Neural cell (in vitro differentiated cells): ENCODE data around the gene SPTB. TPM values are rescaled to one million over a fixed set of nuclear protein-coding genes. Genes with fewer than 3 reads are reported as not detected.

Experiments
- H2AFZ ChIP-seq: fragments of 200-600, 300-800 bp; sonication (generic), shearing (Covaris generic); 2 replicates; pipeline ENCODE4 v1.6.0; 2014; ENCODE audit warnings: low read depth, mild to moderate bottlenecking, antibody characterized with exemption, low read length, moderate library complexity
- H3F3A ChIP-seq: fragments of 200-600 bp; shearing (Covaris generic); 2 replicates; pipeline ENCODE4 v1.6.1; 2016; ENCODE audit warnings: mild to moderate bottlenecking, moderate library complexity, mixed read lengths, antibody characterized with exemption, low read length; ENCODE audit not compliant: insufficient read depth, poor library complexity, severe bottlenecking
- H3K27ac ChIP-seq: fragments of 200-600, 300-800 bp; sonication (generic), shearing (Covaris generic); 2 replicates; pipeline ENCODE4 v1.5.1; 2014; ENCODE audit warnings: mild to moderate bottlenecking, low read length, moderate library complexity
- H3K27me3 ChIP-seq: fragments of 300-800, 200-600 bp; sonication (generic), shearing (Covaris generic); 2 replicates; pipeline ENCODE4 v1.6.0; 2014; ENCODE audit warnings: mild to moderate bottlenecking, low read depth, low read length, moderate library complexity; ENCODE audit not compliant: insufficient read depth
- H3K36me3 ChIP-seq: fragments of 300-800, 200-600 bp; sonication (generic), shearing (Covaris generic); 2 replicates; pipeline ENCODE4 v1.5.1; 2014; ENCODE audit warnings: mild to moderate bottlenecking, antibody characterized with exemption, low read length, moderate library complexity; ENCODE audit not compliant: insufficient read depth
- H3K4me2 ChIP-seq: fragments of 300-800, 200-600 bp; sonication (generic), shearing (Covaris generic); 2 replicates; pipeline ENCODE4 v1.6.0; 2014; ENCODE audit warnings: mild to moderate bottlenecking, low read length
- H3K4me3 ChIP-seq: fragments of 300-800, 200-600 bp; sonication (generic), shearing (Covaris generic); 2 replicates; pipeline ENCODE4 v1.5.1; 2014; ENCODE audit warnings: mild to moderate bottlenecking, low read length, moderate library complexity
- H3K79me2 ChIP-seq: fragments of 200-600 bp; shearing (Covaris generic); replicated peaks from 2 replicates; pipeline ENCODE4 v1.6.0; 2014; ENCODE audit warnings: mild to moderate bottlenecking, low read length, moderate library complexity; ENCODE audit not compliant: insufficient read depth
- H3K9ac ChIP-seq: fragments of 300-800, 200-600 bp; sonication (generic), shearing (Covaris generic); 2 replicates; pipeline ENCODE4 v1.6.1; 2016; ENCODE audit warnings: mild to moderate bottlenecking, low read length, mixed read lengths
- H3K9me2 ChIP-seq: fragments of 200-600 bp; shearing (Covaris generic); 2 replicates; pipeline ENCODE4 v1.6.1; 2016; ENCODE audit warnings: mild to moderate bottlenecking, low read length, mixed read lengths; ENCODE audit not compliant: insufficient read depth
- H3K9me3 ChIP-seq: fragments of 200-600, 300-800 bp; sonication (generic), shearing (Covaris generic); 2 replicates; pipeline ENCODE4 v1.6.1; 2016; ENCODE audit warnings: mild to moderate bottlenecking, mixed run types, low read length, moderate library complexity, mixed read lengths
- H4K20me1 ChIP-seq: fragments of 200-600 bp; shearing (Covaris generic); 2 replicates; pipeline ENCODE4 v1.6.1; 2016; ENCODE audit warnings: mild to moderate bottlenecking, mixed run types; ENCODE audit not compliant: insufficient read depth
- CTCF ChIP-seq: fragments of 450-650 bp; IDR thresholded peaks from 2 replicates; pipeline ENCODE4 v1.5.1; 2014; ENCODE audit warnings: antibody characterized with exemption, mild to moderate bottlenecking, moderate library complexity; ENCODE audit not compliant: poor library complexity, severe bottlenecking
- EP300 ChIP-seq: fragments of 450-650 bp; conservative IDR thresholded peaks from 2 replicates; pipeline ENCODE4 v1.6.1; 2014; ENCODE audit warnings: antibody characterized with exemption, mild to moderate bottlenecking, moderate library complexity; ENCODE audit not compliant: poor library complexity, severe bottlenecking
- EZH2 ChIP-seq: fragments of 200-600, 300-800 bp; shearing (Covaris generic), sonication (generic); IDR thresholded peaks from 2 replicates; pipeline ENCODE4 v1.6.1; 2014; ENCODE audit warnings: antibody characterized with exemption, low read length, borderline replicate concordance, mild to moderate bottlenecking; ENCODE audit not compliant: insufficient read depth, poor library complexity, severe bottlenecking
- MXI1 ChIP-seq: fragments of 450-650 bp; conservative IDR thresholded peaks from 2 replicates; pipeline ENCODE4 v1.6.1; 2014; ENCODE audit warnings: antibody characterized with exemption, mild to moderate bottlenecking; ENCODE audit not compliant: poor library complexity, severe bottlenecking
- POLR2AphosphoS5 ChIP-seq: IDR thresholded peaks from 2 replicates; pipeline ENCODE4 v1.6.1; 2012
- RAD21 ChIP-seq: fragments of 450-650 bp; conservative IDR thresholded peaks from 2 replicates; pipeline ENCODE4 v1.6.1; 2014; ENCODE audit warnings: antibody characterized with exemption, mild to moderate bottlenecking, moderate library complexity
- REST ChIP-seq: IDR thresholded peaks from 2 replicates; pipeline ENCODE4 v1.6.1; 2012; ENCODE audit warnings: borderline replicate concordance
- SMC3 ChIP-seq: fragments of 450-650 bp; conservative IDR thresholded peaks from 2 replicates; pipeline ENCODE4 v1.6.1; 2014; ENCODE audit warnings: antibody characterized with exemption, mild to moderate bottlenecking, moderate library complexity; ENCODE audit not compliant: poor library complexity
- TAF1 ChIP-seq: IDR thresholded peaks from 2 replicates; pipeline ENCODE4 v1.6.1; 2012; ENCODE audit warnings: low read depth
- polyA plus RNA-seq: library from polyadenylated mRNA; depleted of rRNA; stranded (reverse); fragments of >200 nt; gene quantifications from 2 replicates; pipeline ENCODE4 v1.2.3, GENCODE V29; 2014

SPTB gene
- polyA plus RNA-seq, 1 donor from 2014 or later, result 1.9 TPM

- H2AFZ ChIP-seq, result no peak overlapping the region
- H3F3A ChIP-seq, result no peaks in the 10 kb centered on the region
- no peaks in the 10 kb centered on the region for H4K20me1 ChIP-seq
- H3K27ac ChIP-seq, result no peak overlapping the region
- TF ChIP-seq SMC3, result no peak
- TF ChIP-seq EZH2, result no peak
- TF ChIP-seq POLR2AphosphoS5, result no peak
- TF ChIP-seq EP300, result no peak
- TF ChIP-seq TAF1, result no peak
- no peak for TF ChIP-seq REST
- no peak for TF ChIP-seq CTCF
- no peak for TF ChIP-seq MXI1
- no peak for TF ChIP-seq RAD21
- peak overlapping the region; percentile 50 for H3K4me3 ChIP-seq
- no peaks in the 10 kb centered on the region for H3K36me3 ChIP-seq
- H3K9ac ChIP-seq, result no peak overlapping the region
- peaks cover 34% of the 10 kb centered on the region for H3K79me2 ChIP-seq
- H3K27me3 ChIP-seq, result no peaks in the 10 kb centered on the region
- no peak overlapping the region for H3K4me2 ChIP-seq
- no peaks in the 10 kb centered on the region for H3K9me2 ChIP-seq
- H3K9me3 ChIP-seq, result peaks cover 6% of the 10 kb centered on the region
Measured at GRCh38 chr14:64715628-64716412, 163.9 kb downstream of the SPTB start.

- no peak overlapping the region for H2AFZ ChIP-seq
- no peaks in the 10 kb centered on the region for H3K36me3 ChIP-seq
- H3K9ac ChIP-seq, result no peak overlapping the region
- H3K9me2 ChIP-seq, result no peaks in the 10 kb centered on the region
- TF ChIP-seq EP300, result no peak
- TF ChIP-seq POLR2AphosphoS5, result no peak
- no peak for TF ChIP-seq TAF1
- no peak for TF ChIP-seq EZH2
- no peak for TF ChIP-seq CTCF
- no peak for TF ChIP-seq SMC3
- no peak for TF ChIP-seq MXI1
- no peak for TF ChIP-seq REST
- TF ChIP-seq RAD21, result no peak
- peaks cover 6% of the 10 kb centered on the region for H3K9me3 ChIP-seq
- H3K4me2 ChIP-seq, result no peak overlapping the region
- peak overlapping the region; percentile 50 for H3K4me3 ChIP-seq
- H3F3A ChIP-seq, result no peaks in the 10 kb centered on the region
- no peaks in the 10 kb centered on the region for H4K20me1 ChIP-seq
- H3K27ac ChIP-seq, result no peak overlapping the region
- no peaks in the 10 kb centered on the region for H3K27me3 ChIP-seq
- peaks cover 39% of the 10 kb centered on the region for H3K79me2 ChIP-seq
Measured at GRCh38 chr14:64715146-64715627, 164.5 kb downstream of the SPTB start.
